ENCODE data around the gene PITPNM1.

GRCh38 chr11:67466962-67467771 is 38.0 kb downstream of the PITPNM1 start:
- TF ChIP-seq CTCF (IDR thresholded peaks at IDR 0.05) (no peak), POLR2A (IDR thresholded peaks at IDR 0.05) (no peak)

All from adrenal gland (tissue), 5 donors.